ENCODE data around the gene NFATC1.

The NFATC1 gene

DNA sequence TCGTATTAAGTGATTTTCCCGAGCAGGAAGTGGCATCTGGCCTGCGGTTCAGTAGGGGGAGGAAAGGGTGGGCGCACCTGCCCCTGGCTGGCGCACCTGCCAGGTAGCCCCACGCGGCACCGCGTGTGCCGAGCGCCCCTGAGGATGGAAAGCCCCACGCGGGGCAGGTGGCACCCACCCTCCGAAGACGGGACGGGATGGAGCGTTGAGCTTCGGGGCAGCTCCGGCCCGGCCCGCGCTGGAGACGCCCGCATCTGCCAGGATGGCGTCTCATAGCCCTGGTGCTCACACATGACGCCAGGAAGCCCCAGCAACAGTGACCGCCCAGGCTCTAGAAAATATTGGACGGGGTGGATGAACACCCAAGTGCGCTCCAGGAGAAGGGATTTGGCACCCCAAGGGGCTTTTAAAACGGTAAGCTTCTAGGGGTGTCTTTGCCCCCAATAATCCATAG lies 2.5 kb upstream of the NFATC1 start:
- no peak for DNase-seq

- DNase-seq, result peak; percentile 73
These were observed 1.8 kb upstream of the NFATC1 start for GRCh38 chr18:79393635-79394533.

- peak; percentile 49 for DNase-seq
These were observed 1.0 kb upstream of the NFATC1 start for GRCh38 chr18:79394534-79395307.

DNA sequence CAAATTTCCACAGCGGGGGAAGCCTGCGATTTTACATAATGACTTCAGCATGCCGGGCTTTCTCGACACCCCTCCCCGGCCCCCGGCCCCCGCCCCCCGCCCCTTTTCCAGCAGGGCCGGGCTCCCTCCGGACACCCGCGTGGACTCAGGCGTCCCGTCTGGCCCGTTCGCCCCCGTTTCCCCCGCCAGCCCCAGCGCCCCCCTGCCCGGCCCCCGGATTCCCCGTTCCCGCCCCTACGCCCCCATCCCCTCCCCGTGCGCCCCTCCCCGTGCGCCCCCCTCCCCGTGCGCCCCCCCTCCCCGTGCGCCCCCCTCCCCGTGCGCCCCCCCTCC lies 456 bp upstream of the NFATC1 start:
- no peak for DNase-seq

GRCh38 chr18:79396431-79397246 lies 909 bp downstream of the NFATC1 start:
- peak; percentile 32 for DNase-seq

DNA sequence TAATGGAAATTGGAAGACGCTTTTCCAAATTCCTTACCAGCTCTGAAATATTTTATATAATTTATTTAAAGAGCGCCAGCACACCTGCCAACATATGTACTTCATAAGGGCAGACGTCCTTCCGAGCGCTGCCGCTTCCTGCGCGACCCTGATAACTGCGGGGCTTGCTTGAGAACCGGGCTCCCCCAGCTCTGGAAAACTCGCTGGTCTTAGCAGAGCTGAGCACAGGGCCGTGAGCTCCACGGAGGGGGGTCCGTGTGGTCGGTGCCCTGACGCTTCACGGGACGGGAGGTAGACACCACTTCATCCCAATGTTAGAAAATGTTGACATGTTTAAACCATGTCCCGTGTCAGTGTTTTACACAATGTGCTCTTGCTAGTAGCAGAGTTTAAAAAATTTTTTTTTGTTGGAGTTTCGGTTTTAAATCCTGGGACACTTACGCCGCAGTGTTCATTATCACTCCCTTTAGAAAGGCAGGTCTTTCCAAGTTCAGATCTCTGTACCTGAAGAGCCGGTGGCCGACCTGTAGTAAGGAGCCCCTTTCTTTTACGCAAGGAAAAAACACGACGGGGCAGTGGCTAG lies 1.6 kb downstream of the NFATC1 start:
- no peak for DNase-seq

DNA sequence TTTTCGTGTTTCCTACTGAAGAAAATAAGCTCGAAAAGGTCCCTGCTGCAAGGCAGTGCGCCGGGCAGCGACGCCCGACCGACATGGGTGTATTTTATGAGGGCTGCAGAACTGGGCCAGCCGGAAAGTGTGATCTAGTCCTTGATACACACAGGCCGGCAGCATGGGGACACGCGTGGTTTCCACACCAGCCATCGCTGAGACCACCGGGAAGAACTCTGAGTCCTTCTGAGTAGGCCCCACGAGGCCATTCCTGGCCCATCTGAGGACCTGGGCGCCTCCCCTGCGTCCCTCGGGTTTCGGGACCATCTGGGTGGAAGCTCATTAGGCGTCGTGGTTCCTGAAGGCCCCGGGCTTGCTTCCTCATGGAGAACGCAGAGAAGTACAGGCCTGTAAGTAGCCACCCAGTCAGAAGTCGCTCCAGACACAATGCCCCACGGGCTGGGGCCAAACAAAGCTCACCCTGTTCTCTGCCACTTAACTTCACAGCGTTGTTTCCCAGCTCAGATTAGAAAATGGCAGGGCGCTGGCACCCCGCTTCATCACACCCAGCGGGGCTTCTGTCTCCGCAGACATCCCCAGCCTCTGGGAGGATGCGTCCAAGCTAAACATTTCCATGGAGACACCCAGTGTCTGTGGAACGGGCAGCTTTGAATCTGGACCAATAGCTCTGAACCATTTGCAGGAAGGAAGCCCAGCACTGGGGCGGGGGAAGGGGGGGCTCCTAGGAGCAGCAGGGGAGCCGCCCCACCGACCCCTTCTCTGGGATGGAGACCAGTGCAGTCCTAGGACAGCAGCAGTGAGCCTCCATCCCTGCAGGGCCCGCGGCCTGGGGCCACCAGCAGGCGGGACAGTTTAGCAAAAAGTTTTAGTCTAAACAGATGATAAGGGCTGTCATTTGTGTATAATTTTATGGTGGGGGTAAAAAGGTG lies 2.4 kb downstream of the NFATC1 start:
- no peak for DNase-seq

DNA sequence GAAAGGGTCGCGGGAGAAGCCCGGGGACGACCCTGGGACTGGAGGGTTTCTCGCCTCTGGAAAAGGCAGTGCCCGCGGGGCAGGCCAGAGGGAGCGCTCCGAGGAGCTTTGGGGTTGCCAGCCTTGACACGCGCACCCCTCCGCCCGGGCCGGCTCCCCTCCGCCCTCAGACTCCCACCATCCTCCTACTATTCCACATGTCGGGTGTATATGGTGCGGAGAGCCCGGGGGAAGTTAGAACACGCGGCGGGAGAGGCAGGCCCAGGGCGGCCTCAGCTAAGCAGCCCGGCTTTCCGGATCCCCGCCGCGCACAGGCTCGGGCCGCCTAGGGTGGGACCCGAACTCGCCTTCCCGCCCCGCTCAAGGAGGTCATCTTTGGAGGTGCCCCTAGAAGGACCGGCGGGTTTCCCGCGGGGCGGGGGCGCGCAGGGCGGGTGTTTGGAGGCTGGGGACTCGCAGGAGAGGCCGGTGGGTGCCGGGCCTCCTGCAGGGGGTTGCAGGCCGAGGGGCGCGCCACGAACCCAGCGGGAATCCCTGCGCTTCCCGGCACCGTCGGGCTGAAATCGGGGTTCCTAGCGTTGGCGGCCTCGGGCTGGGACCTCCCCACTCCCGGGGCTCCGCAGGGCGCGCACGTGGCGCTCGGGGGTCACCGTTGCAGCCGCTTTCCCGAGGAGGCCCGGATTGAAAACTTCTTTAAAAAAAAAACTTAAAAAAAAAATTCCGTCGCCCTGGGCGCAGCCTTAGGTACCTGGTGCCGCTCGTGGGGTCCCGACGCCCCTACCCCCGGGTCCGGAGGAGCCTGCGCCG lies 3.7 kb downstream of the NFATC1 start:
- no peak for DNase-seq

DNA sequence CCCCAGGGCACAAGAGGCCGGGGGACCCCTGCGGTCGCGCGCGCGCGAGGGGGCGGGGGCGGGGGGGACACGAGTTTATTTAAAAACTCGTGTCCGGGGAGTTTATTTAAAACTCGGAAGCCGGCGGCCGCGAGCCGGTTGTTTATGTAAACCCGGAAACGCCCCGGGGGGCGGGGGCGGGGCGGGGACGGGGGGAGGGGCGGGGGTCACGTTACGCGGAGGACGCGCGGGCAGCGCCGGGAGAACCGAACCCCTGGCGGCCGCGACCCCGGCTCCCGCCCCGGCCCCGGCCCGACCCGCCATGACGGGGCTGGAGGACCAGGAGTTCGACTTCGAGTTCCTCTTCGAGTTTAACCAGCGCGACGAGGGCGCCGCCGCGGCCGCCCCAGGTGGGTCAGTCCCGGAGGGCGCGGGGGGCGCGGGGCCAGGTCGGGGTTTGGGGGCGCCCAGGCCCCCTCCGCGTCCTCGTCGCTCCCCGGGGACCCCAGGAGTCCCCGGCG lies 4.4 kb downstream of the NFATC1 start:
- peak; percentile 41 for DNase-seq

DNA sequence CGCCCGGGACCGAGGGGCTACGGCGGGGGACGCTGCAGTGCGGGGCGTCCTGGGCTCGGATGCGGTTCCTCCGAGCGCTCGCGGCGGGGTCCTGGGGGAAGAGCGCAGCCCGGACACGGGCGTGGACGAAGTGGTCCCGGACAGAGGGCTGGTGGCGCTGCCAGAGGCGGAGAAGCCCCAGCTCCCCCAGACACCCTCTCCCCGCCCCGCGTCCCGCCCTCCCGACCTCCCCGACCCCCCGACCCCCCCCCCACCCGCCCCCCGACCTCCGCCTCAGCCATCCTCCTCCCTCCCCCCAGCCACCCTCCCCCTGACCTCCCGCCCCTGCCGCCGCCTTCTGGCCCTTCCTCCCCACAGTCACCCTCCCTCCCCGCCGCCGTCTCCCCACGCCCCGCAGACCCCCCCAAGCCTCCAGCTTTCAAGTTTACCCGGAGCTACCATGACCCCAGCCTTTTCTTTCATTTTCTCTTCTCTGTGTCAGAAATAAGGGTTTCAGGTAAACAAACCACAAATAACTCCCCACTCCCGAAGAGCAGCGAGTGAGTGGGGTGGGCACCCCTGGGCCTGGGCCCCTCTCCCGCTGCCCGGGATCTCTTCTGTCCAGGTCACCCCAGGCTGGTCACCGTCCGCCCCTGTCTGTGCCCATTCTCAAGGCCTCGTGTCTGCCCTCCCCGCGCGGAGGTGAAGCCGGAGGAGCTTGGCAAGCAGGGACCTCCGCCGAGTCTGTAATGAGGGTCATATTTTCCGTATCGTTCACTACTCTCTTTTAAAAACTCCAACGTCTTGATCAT lies 5.1 kb downstream of the NFATC1 start:
- no peak for DNase-seq

DNA sequence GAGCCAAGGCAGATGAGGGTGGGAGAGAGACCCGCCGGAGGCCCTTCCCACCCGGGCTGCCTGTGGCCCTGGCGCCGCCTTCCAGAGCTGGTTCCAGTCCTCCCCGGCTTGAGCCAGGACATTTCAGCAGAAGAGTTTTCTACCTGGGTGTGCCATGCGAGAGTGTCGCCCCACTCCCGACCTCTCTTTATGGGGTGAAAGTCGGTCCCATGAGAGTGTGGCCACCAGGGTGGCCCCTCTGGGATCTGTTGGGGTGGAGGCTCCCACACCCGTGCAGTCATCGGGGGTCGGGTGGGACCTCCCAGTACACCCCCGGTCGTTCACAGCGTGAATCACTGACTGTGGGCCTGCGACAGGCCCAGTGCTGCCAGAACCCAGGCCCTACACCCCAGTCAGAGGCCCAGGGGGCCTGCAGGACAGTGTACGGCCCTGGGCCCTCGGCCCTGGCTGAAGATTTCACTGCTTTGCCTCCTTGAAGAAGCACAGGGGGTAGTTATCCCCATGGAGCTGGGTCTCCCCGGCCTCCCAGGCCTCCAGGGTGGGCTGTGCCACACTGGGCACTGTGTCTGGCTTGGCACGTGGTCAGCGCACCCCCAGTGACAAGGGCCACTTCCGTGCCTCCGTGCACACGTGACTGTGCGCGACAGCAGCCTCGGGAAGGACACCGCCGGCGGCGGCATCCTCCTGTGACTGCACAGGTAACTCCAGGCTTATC lies 5.9 kb downstream of the NFATC1 start:
- DNase-seq, result no peak

DNA sequence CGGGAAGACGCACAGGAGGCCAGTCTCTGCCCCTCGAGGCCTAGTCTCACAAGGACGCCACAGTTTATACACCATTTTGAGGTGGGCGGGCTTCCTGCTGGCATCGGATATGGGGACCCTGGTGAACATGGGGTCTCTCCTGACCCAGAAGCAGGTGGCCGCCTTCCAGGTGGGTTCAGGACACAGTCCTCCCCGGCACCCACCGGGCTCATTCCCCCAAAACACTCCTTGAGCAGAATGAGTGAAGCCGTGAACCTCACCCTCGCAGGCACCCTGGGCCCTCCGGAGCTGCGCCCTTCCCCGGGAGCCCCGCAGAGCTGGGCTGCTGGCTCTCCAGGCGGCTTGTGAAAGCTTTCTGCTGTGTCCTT lies 6.5 kb downstream of the NFATC1 start:
- DNase-seq, result no peak

GRCh38 chr18:79402977-79403722 lies 7.4 kb downstream of the NFATC1 start:
- DNase-seq, result no peak

DNA sequence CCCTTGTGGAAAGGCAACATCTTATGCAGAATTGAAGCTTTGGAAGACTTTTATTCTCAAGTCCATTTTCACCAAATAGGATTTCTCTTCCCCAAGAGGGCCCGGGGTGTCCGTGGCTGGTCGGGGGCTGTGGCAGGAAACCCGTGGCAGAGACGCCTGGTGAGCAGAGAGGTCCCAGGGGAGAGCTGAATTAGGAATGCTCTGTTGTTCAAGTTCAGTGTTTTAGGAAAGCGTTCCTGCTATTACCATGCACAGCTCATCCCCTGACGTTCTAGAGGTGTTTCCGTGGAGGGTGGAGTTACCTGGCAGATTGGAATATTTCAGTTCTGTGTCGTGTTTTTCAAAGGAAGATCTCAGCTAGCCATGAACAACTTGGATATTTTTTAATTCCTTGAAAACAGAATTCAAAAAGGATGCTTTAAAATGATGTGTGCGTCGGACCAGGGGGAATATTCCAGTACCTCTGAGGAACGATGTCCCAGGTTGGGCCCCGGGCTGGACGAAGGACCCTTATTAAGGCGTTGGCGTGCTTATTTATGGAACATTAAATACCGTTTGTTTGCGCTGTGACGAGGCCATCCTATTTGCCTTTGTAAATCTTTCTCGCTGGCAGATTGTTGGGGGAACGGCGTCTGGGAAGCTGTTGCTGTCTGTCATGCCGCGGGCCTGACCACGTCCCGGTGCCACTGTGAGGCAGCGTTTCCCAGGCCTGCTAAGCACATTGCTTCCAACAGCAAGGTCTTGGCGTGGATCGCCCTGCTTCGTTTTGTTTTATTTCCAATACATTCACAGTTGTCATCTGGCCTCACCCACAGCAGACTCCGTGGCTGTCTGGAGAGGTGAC lies 8.2 kb downstream of the NFATC1 start:
- DNase-seq, result no peak

GRCh38 chr18:79404567-79404910 lies 8.8 kb downstream of the NFATC1 start:
- DNase-seq, result no peak

DNA sequence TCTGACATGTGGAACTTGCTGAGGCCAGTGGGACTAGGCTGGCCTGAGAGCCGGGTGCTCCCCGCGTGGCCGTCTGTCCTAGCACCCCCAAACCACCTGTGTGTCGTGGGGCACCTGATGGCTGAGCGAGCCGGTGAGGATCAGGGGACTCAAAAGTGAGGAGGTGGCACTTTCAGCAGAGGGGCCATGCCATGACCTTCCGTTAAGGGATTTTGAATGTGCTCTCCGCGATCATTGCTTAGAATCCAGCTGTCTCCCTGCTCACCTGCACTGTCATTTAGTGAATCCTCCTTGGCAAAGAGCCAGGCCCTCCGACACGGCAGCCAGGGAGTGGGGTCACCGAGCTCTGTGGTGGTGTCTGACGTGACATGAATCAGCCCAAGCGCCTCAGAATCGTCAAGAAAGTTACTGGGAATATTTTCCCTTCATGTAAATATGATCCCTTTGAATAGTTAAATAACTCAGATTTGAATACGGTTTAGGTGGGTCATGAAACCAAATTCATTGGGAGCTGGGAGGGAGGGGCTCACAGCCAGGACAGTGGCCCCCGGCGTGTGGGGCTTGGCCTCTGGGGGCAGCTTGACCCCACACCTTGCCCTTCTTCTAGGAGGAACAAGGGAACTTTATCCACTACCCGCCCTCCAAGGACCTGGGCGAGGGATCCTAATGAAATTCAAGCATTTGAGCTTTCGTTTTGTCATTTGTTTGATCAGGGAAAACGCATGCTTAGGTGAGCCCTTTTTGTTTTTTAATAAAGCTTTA lies 9.5 kb downstream of the NFATC1 start:
- no peak for DNase-seq
